Measurements from ENCODE around the gene FASN.
A peak's percentile ranks its signal among the peaks of the same experiment; 100 is the strongest.
"Not testable (repeated sequence)": the region's sequence is repeated elsewhere in the genome, so short reads cannot be mapped to it uniquely, and the experiment has no call there.

The FASN gene

GRCh38 chr17:82039695-82040299, 58.2 kb downstream of the FASN start:
- Histone ChIP-seq H3K4me3 (ENCODE audit: low read depth in 1 of 2, low read length in 2 of 2) (no peak overlapping the region), H3K27ac (ENCODE audit: low read depth, low read length) (no peak overlapping the region), H3K27me3 (ENCODE audit: control insufficient read depth in 1 of 2, insufficient read depth in 2 of 2, low read length in 2 of 2) (no peaks in the 10 kb centered on the region), H3K9me3 (ENCODE audit: control insufficient read depth in 1 of 2, low read length in 2 of 2) (no peaks in the 10 kb centered on the region), H3K36me3 (ENCODE audit: control insufficient read depth in 1 of 2, insufficient read depth in 2 of 2, low read length in 2 of 2) (peaks cover 0 to 7% of the 10 kb centered on the region in 2 donors), H3K4me1 (ENCODE audit: control insufficient read depth in 1 of 2, insufficient read depth in 2 of 2, low read length in 2 of 2) (peaks cover 7 to 16% of the 10 kb centered on the region in 2 donors), H3K9ac (ENCODE audit: low read depth in 1 of 2, low read length in 2 of 2) (no peak overlapping the region)

- not testable (repeated sequence) for H3K9ac ChIP-seq (ENCODE audit: low read depth in 1 of 2, low read length in 2 of 2); H3K9me3 ChIP-seq (ENCODE audit: control insufficient read depth in 1 of 2, low read length in 2 of 2); H3K36me3 ChIP-seq (ENCODE audit: control insufficient read depth in 1 of 2, insufficient read depth in 2 of 2, low read length in 2 of 2); H3K4me3 ChIP-seq (ENCODE audit: low read depth in 1 of 2, low read length in 2 of 2); H3K27ac ChIP-seq (ENCODE audit: low read depth, low read length); H3K27me3 ChIP-seq (ENCODE audit: control insufficient read depth in 1 of 2, insufficient read depth in 2 of 2, low read length in 2 of 2)
- H3K4me1 ChIP-seq (ENCODE audit: control insufficient read depth in 1 of 2, insufficient read depth in 2 of 2, low read length in 2 of 2): peaks cover 7 to 16% of the 10 kb centered on the region in 2 donors
These were observed 59.1 kb downstream of the FASN start for GRCh38 chr17:82038796-82039409.

- Histone ChIP-seq H3K9me3 (ENCODE audit: control insufficient read depth in 1 of 2, low read length in 2 of 2) (no peaks in the 10 kb centered on the region), H3K36me3 (ENCODE audit: control insufficient read depth in 1 of 2, insufficient read depth in 2 of 2, low read length in 2 of 2) (peaks cover 0 to 7% of the 10 kb centered on the region in 2 donors), H3K4me3 (ENCODE audit: low read depth in 1 of 2, low read length in 2 of 2) (peak overlapping the region; percentile 59 to 72), H3K27me3 (ENCODE audit: control insufficient read depth in 1 of 2, insufficient read depth in 2 of 2, low read length in 2 of 2) (no peaks in the 10 kb centered on the region), H3K4me1 (ENCODE audit: control insufficient read depth in 1 of 2, insufficient read depth in 2 of 2, low read length in 2 of 2) (peaks cover 7 to 16% of the 10 kb centered on the region in 2 donors), H3K27ac (ENCODE audit: low read depth, low read length) (peak overlapping the region; percentile 97), H3K9ac (ENCODE audit: low read depth in 1 of 2, low read length in 2 of 2) (peak overlapping the region in 1 of 2 donors; percentile 20)
These were observed 60.2 kb downstream of the FASN start for GRCh38 chr17:82037889-82038195.

GRCh38 chr17:82037092-82037888, 60.7 kb downstream of the FASN start, which contains the start of gene DCXR:
TSS of gene DCXR (minus strand) at chr17:82037697. CDS start at chr17:82037682, 15 bp downstream.
- H3K4me1 ChIP-seq (ENCODE audit: control insufficient read depth in 1 of 2, insufficient read depth in 2 of 2, low read length in 2 of 2): peaks cover 7 to 17% of the 10 kb centered on the region in 2 donors
- no peaks in the 10 kb centered on the region for H3K9me3 ChIP-seq (ENCODE audit: control insufficient read depth in 1 of 2, low read length in 2 of 2)
- peak within 1 kb of the TSS; percentile 79 to 84 for H3K9ac ChIP-seq (ENCODE audit: low read depth in 1 of 2, low read length in 2 of 2)
- H3K4me3 ChIP-seq (ENCODE audit: low read depth in 1 of 2, low read length in 2 of 2): peak within 1 kb of the TSS; percentile 72 to 79
- no peaks in the 10 kb centered on the region for H3K27me3 ChIP-seq (ENCODE audit: control insufficient read depth in 1 of 2, insufficient read depth in 2 of 2, low read length in 2 of 2)
- peaks cover 0 to 7% of the 10 kb centered on the region in 2 donors for H3K36me3 ChIP-seq (ENCODE audit: control insufficient read depth in 1 of 2, insufficient read depth in 2 of 2, low read length in 2 of 2)
- H3K27ac ChIP-seq (ENCODE audit: low read depth, low read length): peak within 1 kb of the TSS; percentile 97

- Histone ChIP-seq H3K27me3 (ENCODE audit: control insufficient read depth in 1 of 2, insufficient read depth in 2 of 2, low read length in 2 of 2) (no peaks in the 10 kb centered on the region), H3K36me3 (ENCODE audit: control insufficient read depth in 1 of 2, insufficient read depth in 2 of 2, low read length in 2 of 2) (peaks cover 0 to 7% of the 10 kb centered on the region in 2 donors), H3K27ac (ENCODE audit: low read depth, low read length) (peak overlapping the region; percentile 97), H3K4me1 (ENCODE audit: control insufficient read depth in 1 of 2, insufficient read depth in 2 of 2, low read length in 2 of 2) (peaks cover 7 to 20% of the 10 kb centered on the region in 2 donors), H3K9me3 (ENCODE audit: control insufficient read depth in 1 of 2, low read length in 2 of 2) (no peaks in the 10 kb centered on the region), H3K9ac (ENCODE audit: low read depth in 1 of 2, low read length in 2 of 2) (peak overlapping the region; percentile 79 to 84), H3K4me3 (ENCODE audit: low read depth in 1 of 2, low read length in 2 of 2) (peak overlapping the region; percentile 72 to 79)
These were observed 61.4 kb downstream of the FASN start for GRCh38 chr17:82036634-82037091.

- H3K36me3 ChIP-seq (ENCODE audit: control insufficient read depth in 1 of 2, insufficient read depth in 2 of 2, low read length in 2 of 2): peaks cover 0 to 7% of the 10 kb centered on the region in 2 donors
- H3K9ac ChIP-seq (ENCODE audit: low read depth in 1 of 2, low read length in 2 of 2): peak overlapping the region; percentile 79 to 84
- H3K27me3 ChIP-seq (ENCODE audit: control insufficient read depth in 1 of 2, insufficient read depth in 2 of 2, low read length in 2 of 2): no peaks in the 10 kb centered on the region
- no peak overlapping the region for H3K27ac ChIP-seq (ENCODE audit: low read depth, low read length)
- H3K4me1 ChIP-seq (ENCODE audit: control insufficient read depth in 1 of 2, insufficient read depth in 2 of 2, low read length in 2 of 2): peaks cover 7 to 20% of the 10 kb centered on the region in 2 donors
- H3K4me3 ChIP-seq (ENCODE audit: low read depth in 1 of 2, low read length in 2 of 2): peak overlapping the region; percentile 72 to 79
- no peaks in the 10 kb centered on the region for H3K9me3 ChIP-seq (ENCODE audit: control insufficient read depth in 1 of 2, low read length in 2 of 2)
These were observed 61.9 kb downstream of the FASN start for GRCh38 chr17:82035956-82036633.

GRCh38 chr17:82035488-82035887, 62.5 kb downstream of the FASN start:
- Histone ChIP-seq H3K36me3 (ENCODE audit: control insufficient read depth in 1 of 2, insufficient read depth in 2 of 2, low read length in 2 of 2) (peaks cover 0 to 7% of the 10 kb centered on the region in 2 donors), H3K9me3 (ENCODE audit: control insufficient read depth in 1 of 2, low read length in 2 of 2) (no peaks in the 10 kb centered on the region), H3K27me3 (ENCODE audit: control insufficient read depth in 1 of 2, insufficient read depth in 2 of 2, low read length in 2 of 2) (no peaks in the 10 kb centered on the region), H3K27ac (ENCODE audit: low read depth, low read length) (no peak overlapping the region), H3K9ac (ENCODE audit: low read depth in 1 of 2, low read length in 2 of 2) (no peak overlapping the region), H3K4me3 (ENCODE audit: low read depth in 1 of 2, low read length in 2 of 2) (no peak overlapping the region), H3K4me1 (ENCODE audit: control insufficient read depth in 1 of 2, insufficient read depth in 2 of 2, low read length in 2 of 2) (peaks cover 7 to 22% of the 10 kb centered on the region in 2 donors)

GRCh38 chr17:82034371-82035011, 63.5 kb downstream of the FASN start:
- no peak overlapping the region for H3K27ac ChIP-seq (ENCODE audit: low read depth, low read length)
- H3K27me3 ChIP-seq (ENCODE audit: control insufficient read depth in 1 of 2, insufficient read depth in 2 of 2, low read length in 2 of 2): no peaks in the 10 kb centered on the region
- no peaks in the 10 kb centered on the region for H3K9me3 ChIP-seq (ENCODE audit: control insufficient read depth in 1 of 2, low read length in 2 of 2)
- no peak overlapping the region for H3K9ac ChIP-seq (ENCODE audit: low read depth in 1 of 2, low read length in 2 of 2)
- no peak overlapping the region for H3K4me3 ChIP-seq (ENCODE audit: low read depth in 1 of 2, low read length in 2 of 2)
- peaks cover 14 to 30% of the 10 kb centered on the region in 2 donors for H3K4me1 ChIP-seq (ENCODE audit: control insufficient read depth in 1 of 2, insufficient read depth in 2 of 2, low read length in 2 of 2)
- H3K36me3 ChIP-seq (ENCODE audit: control insufficient read depth in 1 of 2, insufficient read depth in 2 of 2, low read length in 2 of 2): peaks cover 0 to 7% of the 10 kb centered on the region in 2 donors

GRCh38 chr17:82033359-82034085, 64.5 kb downstream of the FASN start:
- peaks cover 14 to 30% of the 10 kb centered on the region in 2 donors for H3K4me1 ChIP-seq (ENCODE audit: control insufficient read depth in 1 of 2, insufficient read depth in 2 of 2, low read length in 2 of 2)
- H3K9me3 ChIP-seq (ENCODE audit: control insufficient read depth in 1 of 2, low read length in 2 of 2): no peaks in the 10 kb centered on the region
- no peak overlapping the region for H3K27ac ChIP-seq (ENCODE audit: low read depth, low read length)
- H3K27me3 ChIP-seq (ENCODE audit: control insufficient read depth in 1 of 2, insufficient read depth in 2 of 2, low read length in 2 of 2): no peaks in the 10 kb centered on the region
- H3K36me3 ChIP-seq (ENCODE audit: control insufficient read depth in 1 of 2, insufficient read depth in 2 of 2, low read length in 2 of 2): peaks cover 0 to 7% of the 10 kb centered on the region in 2 donors
- no peak overlapping the region for H3K4me3 ChIP-seq (ENCODE audit: low read depth in 1 of 2, low read length in 2 of 2)
- H3K9ac ChIP-seq (ENCODE audit: low read depth in 1 of 2, low read length in 2 of 2): no peak overlapping the region

All from duodenal mucosa (tissue), 2 donors.